ENCODE results near the gene PAQR3. TPM values are rescaled to one million over a fixed set of nuclear protein-coding genes. Genes with fewer than 3 reads are reported as not detected.

PAQR3 gene
- total and polyA plus RNA-seq, 2 donors (not counting 1 experiment from before 2014, with no cell fraction given) = 15.5 to 37.6 TPM

GRCh38 chr4:78949735-78950134 is 10.5 kb upstream of the PAQR3 start:
- Histone ChIP-seq H2AFZ (ENCODE audit: low read length) (no peak overlapping the region), H3K4me2 (ENCODE audit: extremely low read depth, insufficient read depth, low read length) (no peak overlapping the region), H3K27me3 (ENCODE audit: control insufficient read depth, insufficient read depth, low read length) (peaks cover 5% of the 10 kb centered on the region), H3K4me3 (replicated peaks in 1 of 4; ENCODE audit: control extremely low read depth in 1 of 4, insufficient read depth in 1 of 4, low read depth in 3 of 4, low read length in 4 of 4) (no peak overlapping the region), H3K9ac (ENCODE audit: insufficient read depth, low read length) (no peak overlapping the region), H3K36me3 (ENCODE audit: control insufficient read depth, insufficient read depth, low read length) (no peaks in the 10 kb centered on the region), H3K79me2 (ENCODE audit: control insufficient read depth, insufficient read depth, low read length) (no peaks in the 10 kb centered on the region), H3K4me1 (ENCODE audit: control insufficient read depth, extremely low read depth, insufficient read depth, low read length) (no peaks in the 10 kb centered on the region), H3K9me3 (ENCODE audit: control insufficient read depth, insufficient read depth, low read depth, low read length) (no peaks in the 10 kb centered on the region), H4K20me1 (ENCODE audit: control insufficient read depth, extremely low read depth, insufficient read depth, low read length) (no peaks in the 10 kb centered on the region), H3K27ac (ENCODE audit: insufficient read depth, low read length) (no peak overlapping the region)
- peak in 1 of 2 donors; percentile 42 for DNase-seq (ENCODE audit: low read depth in 2 of 2)
- no peak for TF ChIP-seq CTCF (conservative IDR thresholded peaks at IDR 0.05 in 1 of 2, IDR thresholded peaks at IDR 0.05 in 1 of 2; ENCODE audit: low read depth in 1 of 2, low read length in 2 of 2)
- TF ChIP-seq EZH2 (IDR thresholded peaks at IDR 0.05; ENCODE audit: low read length, missing control alignments) = no peak

GRCh38 chr4:78945651-78946179 is 6.5 kb upstream of the PAQR3 start:
- DNase-seq (ENCODE audit: low read depth in 2 of 2) = peak in 1 of 2 donors; percentile 50
- Histone ChIP-seq H3K36me3 (ENCODE audit: control insufficient read depth, insufficient read depth, low read length) (no peaks in the 10 kb centered on the region), H3K4me1 (ENCODE audit: control insufficient read depth, extremely low read depth, insufficient read depth, low read length) (no peaks in the 10 kb centered on the region), H4K20me1 (ENCODE audit: control insufficient read depth, extremely low read depth, insufficient read depth, low read length) (no peaks in the 10 kb centered on the region), H3K4me3 (replicated peaks in 1 of 4; ENCODE audit: control extremely low read depth in 1 of 4, insufficient read depth in 1 of 4, low read depth in 3 of 4, low read length in 4 of 4) (no peak overlapping the region), H3K9ac (ENCODE audit: insufficient read depth, low read length) (no peak overlapping the region), H3K27ac (ENCODE audit: insufficient read depth, low read length) (no peak overlapping the region), H3K27me3 (ENCODE audit: control insufficient read depth, insufficient read depth, low read length) (peaks cover 2% of the 10 kb centered on the region), H3K4me2 (ENCODE audit: extremely low read depth, insufficient read depth, low read length) (no peak overlapping the region), H3K79me2 (ENCODE audit: control insufficient read depth, insufficient read depth, low read length) (no peaks in the 10 kb centered on the region), H3K9me3 (ENCODE audit: control insufficient read depth, insufficient read depth, low read depth, low read length) (no peaks in the 10 kb centered on the region), H2AFZ (ENCODE audit: low read length) (no peak overlapping the region)
- TF ChIP-seq EZH2 (IDR thresholded peaks at IDR 0.05; ENCODE audit: low read length, missing control alignments) = no peak
- TF ChIP-seq CTCF (conservative IDR thresholded peaks at IDR 0.05 in 1 of 2, IDR thresholded peaks at IDR 0.05 in 1 of 2; ENCODE audit: low read depth in 1 of 2, low read length in 2 of 2) = no peak

- no peaks in the 10 kb centered on the region for H3K79me2 ChIP-seq (ENCODE audit: control insufficient read depth, insufficient read depth, low read length)
- H4K20me1 ChIP-seq (ENCODE audit: control insufficient read depth, extremely low read depth, insufficient read depth, low read length) = no peaks in the 10 kb centered on the region
- H2AFZ ChIP-seq (ENCODE audit: low read length) = no peak overlapping the region
- H3K4me1 ChIP-seq (ENCODE audit: control insufficient read depth, extremely low read depth, insufficient read depth, low read length) = no peaks in the 10 kb centered on the region
- H3K4me3 ChIP-seq (replicated peaks in 1 of 4; ENCODE audit: control extremely low read depth in 1 of 4, insufficient read depth in 1 of 4, low read depth in 3 of 4, low read length in 4 of 4) = no peak overlapping the region
- H3K4me2 ChIP-seq (ENCODE audit: extremely low read depth, insufficient read depth, low read length) = no peak overlapping the region
- H3K27ac ChIP-seq (ENCODE audit: insufficient read depth, low read length) = no peak overlapping the region
- peaks cover 2% of the 10 kb centered on the region for H3K27me3 ChIP-seq (ENCODE audit: control insufficient read depth, insufficient read depth, low read length)
- DNase-seq (ENCODE audit: low read depth in 2 of 2) = no peak
- H3K9ac ChIP-seq (ENCODE audit: insufficient read depth, low read length) = no peak overlapping the region
- no peaks in the 10 kb centered on the region for H3K9me3 ChIP-seq (ENCODE audit: control insufficient read depth, insufficient read depth, low read depth, low read length)
- no peaks in the 10 kb centered on the region for H3K36me3 ChIP-seq (ENCODE audit: control insufficient read depth, insufficient read depth, low read length)
- TF ChIP-seq CTCF (conservative IDR thresholded peaks at IDR 0.05 in 1 of 2, IDR thresholded peaks at IDR 0.05 in 1 of 2; ENCODE audit: low read depth in 1 of 2, low read length in 2 of 2) = no peak
- no peak for TF ChIP-seq EZH2 (IDR thresholded peaks at IDR 0.05; ENCODE audit: low read length, missing control alignments)
These were observed 5.1 kb upstream of the PAQR3 start for GRCh38 chr4:78944381-78944780.

Data from fibroblast of lung (primary cell).